Karpas-422 (cell line): Measurements from ENCODE around the gene SIGLEC15. TPM values are rescaled to one million over a fixed set of nuclear protein-coding genes. Genes with fewer than 3 reads are reported as not detected.

ENCODE experiments used
- DNase-seq: peaks from one replicate; pipeline ENCODE4 v3.0.0-alpha.2; 2015
- H2AFZ ChIP-seq: fragments of 200-600 bp; sonication (generic); 2 replicates; pipeline ENCODE4 v1.6.1; 2014; ENCODE audit warnings: antibody characterized with exemption, low read length, mixed read lengths
- H3K27ac ChIP-seq: fragments of 200-600 bp; sonication (generic); 2 replicates; pipeline ENCODE4 v1.5.1; 2014; ENCODE audit warnings: mild to moderate bottlenecking, low read length, moderate library complexity
- H3K27me3 ChIP-seq: fragments of 200-600 bp; sonication (generic); 2 replicates; pipeline ENCODE4 v1.6.1; 2014; ENCODE audit warnings: low read length, mixed read lengths
- H3K36me3 ChIP-seq: fragments of 200-600 bp; sonication (generic); 2 replicates; pipeline ENCODE4 v1.6.1; 2014; ENCODE audit warnings: low read length, mixed read lengths; ENCODE audit not compliant: insufficient read depth
- H3K4me1 ChIP-seq: fragments of 200-600 bp; sonication (generic); 2 replicates; pipeline ENCODE4 v1.6.1; 2014; ENCODE audit warnings: mild to moderate bottlenecking, low read length, mixed read lengths
- H3K4me2 ChIP-seq: fragments of 200-600 bp; sonication (generic); 2 replicates; pipeline ENCODE4 v1.6.1; 2014; ENCODE audit warnings: low read length, low read depth, mild to moderate bottlenecking; ENCODE audit not compliant: poor library complexity, severe bottlenecking
- H3K4me3 ChIP-seq: fragments of 200-600 bp; sonication (generic); 2 replicates; pipeline ENCODE4 v1.5.1; 2014; ENCODE audit warnings: mild to moderate bottlenecking, antibody characterized with exemption, low read length, mixed read lengths
- H3K79me2 ChIP-seq: fragments of 200-600 bp; sonication (generic); 2 replicates; pipeline ENCODE4 v1.6.1; 2014; ENCODE audit warnings: mild to moderate bottlenecking, low read length, mixed read lengths
- H3K9ac ChIP-seq: fragments of 200-600 bp; sonication (generic); 2 replicates; pipeline ENCODE4 v1.6.0; 2014; ENCODE audit warnings: low read length
- H3K9me2 ChIP-seq: fragments of 200-600 bp; sonication (generic), shearing (Covaris generic); replicated peaks from 2 replicates; pipeline ENCODE4 v1.6.0; 2014; ENCODE audit warnings: mild to moderate bottlenecking, low read length, moderate library complexity; ENCODE audit not compliant: insufficient read depth
- H3K9me3 ChIP-seq: fragments of 300-700, 200-600 bp; sonication (generic); 2 replicates; pipeline ENCODE4 v1.6.1; 2014; ENCODE audit warnings: low read length, mixed read lengths
- H4K20me1 ChIP-seq: fragments of 200-600 bp; sonication (generic); 2 replicates; pipeline ENCODE4 v1.6.1; 2014; ENCODE audit warnings: mild to moderate bottlenecking, antibody characterized with exemption, low read length, low read depth; ENCODE audit not compliant: insufficient read depth
- total RNA-seq: library from RNA; depleted of rRNA; stranded (reverse); fragments of >200 nt; shearing (Covaris generic); gene quantifications from 2 replicates; pipeline ENCODE4 v1.2.3, GENCODE V29; 2014; ENCODE audit warnings: low replicate concordance

Gene SIGLEC15
- total RNA-seq, 1 experiment from 2014 or later: 1.6 TPM

DNA sequence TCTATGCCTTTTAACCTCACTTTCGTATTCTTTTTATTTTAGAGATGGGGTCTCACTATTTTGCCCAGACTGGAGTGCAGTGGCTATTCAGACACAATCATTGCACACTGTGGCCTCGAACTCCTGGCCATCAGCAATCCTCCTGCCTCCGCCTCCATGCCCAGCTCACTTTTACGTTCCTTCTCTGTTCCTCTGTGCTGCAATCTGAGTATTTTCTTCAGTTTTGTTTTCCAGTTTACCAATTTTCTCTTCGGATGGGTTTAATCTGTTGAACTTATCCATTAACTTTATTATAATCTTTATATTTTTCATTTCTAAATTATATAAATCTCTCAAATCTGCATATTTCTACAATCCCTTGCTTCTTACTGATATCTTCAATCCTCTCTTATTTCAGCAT is 38.6 kb downstream of the SIGLEC15 start:
- Histone ChIP-seq H3K27me3 (no peaks in the 10 kb centered on the region), H3K9ac (no peak overlapping the region), H3K27ac (no peak overlapping the region), H3K4me2 (no peak overlapping the region), H3K9me2 (no peaks in the 10 kb centered on the region), H4K20me1 (no peaks in the 10 kb centered on the region), H3K4me3 (no peak overlapping the region), H3K9me3 (no peaks in the 10 kb centered on the region), H2AFZ (no peak overlapping the region), H3K36me3 (peaks cover 15% of the 10 kb centered on the region; the same call in 1 of the 2 replicates), H3K4me1 (no peaks in the 10 kb centered on the region), H3K79me2 (no peaks in the 10 kb centered on the region)
- no peak for DNase-seq

DNA sequence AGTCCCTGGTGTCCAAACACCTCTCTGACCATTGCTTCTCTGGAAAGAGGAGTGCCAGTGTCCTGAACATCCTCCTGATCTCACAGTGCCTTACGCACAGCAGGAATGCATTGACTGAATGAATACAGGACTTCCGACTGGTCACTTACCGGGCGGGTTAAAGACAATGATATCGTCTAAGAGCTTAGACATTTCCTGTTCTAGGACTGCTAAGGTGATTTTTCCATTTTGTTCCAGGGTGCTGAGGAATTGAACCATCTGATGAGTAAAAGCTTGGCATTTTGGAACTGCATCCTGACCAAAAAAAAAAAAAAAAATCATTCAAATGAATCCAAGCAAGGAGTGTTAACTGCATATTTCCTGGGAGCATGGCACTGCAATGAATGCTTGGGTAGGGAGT is 40.0 kb downstream of the SIGLEC15 start:
- H3K4me1 ChIP-seq: no peaks in the 10 kb centered on the region
- no peak overlapping the region for H3K4me3 ChIP-seq
- H3K27ac ChIP-seq: no peak overlapping the region
- H3K79me2 ChIP-seq: no peaks in the 10 kb centered on the region
- no peaks in the 10 kb centered on the region for H3K9me2 ChIP-seq
- DNase-seq: no peak
- H3K9me3 ChIP-seq: no peaks in the 10 kb centered on the region
- H3K27me3 ChIP-seq: no peaks in the 10 kb centered on the region
- no peak overlapping the region for H3K4me2 ChIP-seq
- peaks cover 17% of the 10 kb centered on the region; the same call in 1 of the 2 replicates for H3K36me3 ChIP-seq
- H3K9ac ChIP-seq: no peak overlapping the region
- H2AFZ ChIP-seq: no peak overlapping the region
- no peaks in the 10 kb centered on the region for H4K20me1 ChIP-seq

GRCh38 chr18:45870419-45870818 is 44.9 kb downstream of the SIGLEC15 start:
- Histone ChIP-seq H4K20me1 (no peaks in the 10 kb centered on the region), H3K79me2 (0 out of 2 replicates have a peak, but pooled peaks cover 3% of the 10 kb centered on the region), H3K36me3 (peaks cover 11% of the 10 kb centered on the region; the same call in 1 of the 2 replicates), H3K4me1 (peaks cover 16% of the 10 kb centered on the region), H3K9ac (no peak overlapping the region), H3K4me2 (no peak overlapping the region), H2AFZ (no peak overlapping the region), H3K9me3 (no peaks in the 10 kb centered on the region), H3K27ac (no peak overlapping the region), H3K9me2 (no peaks in the 10 kb centered on the region), H3K4me3 (no peak overlapping the region), H3K27me3 (no peaks in the 10 kb centered on the region)
- no peak for DNase-seq

DNA sequence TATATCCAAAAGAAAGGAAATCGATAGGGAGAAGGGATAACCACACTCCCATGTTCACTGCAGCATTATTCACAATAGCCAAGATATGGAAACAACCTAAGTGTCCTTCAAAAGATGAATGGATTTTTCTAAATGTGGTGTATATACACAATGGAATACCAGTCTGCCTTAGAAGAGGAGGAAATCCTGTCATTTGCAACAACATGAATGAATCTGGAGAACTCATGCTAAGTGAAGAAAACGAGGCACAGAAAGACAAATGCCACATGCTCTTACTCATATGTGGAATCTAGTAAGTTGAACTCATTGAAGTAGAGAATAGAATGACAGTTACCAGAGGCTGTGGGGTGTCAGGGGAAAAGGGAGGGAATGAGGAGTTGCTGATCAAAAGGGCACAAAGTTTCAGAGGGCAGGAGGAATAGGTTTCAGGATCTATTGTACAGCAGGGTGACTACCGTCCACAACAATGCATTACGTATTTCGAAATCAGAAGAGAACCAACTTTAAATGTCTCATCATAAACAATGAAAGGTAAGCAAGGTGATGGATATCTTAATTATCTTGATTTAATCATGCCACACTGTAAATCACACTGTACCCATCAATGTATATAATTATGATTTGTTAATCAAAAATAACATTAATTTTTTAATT is 46.1 kb downstream of the SIGLEC15 start:
- Histone ChIP-seq H3K36me3 (peaks cover 14% of the 10 kb centered on the region; the same call in 1 of the 2 replicates), H3K9me2 (no peaks in the 10 kb centered on the region), H3K27me3 (no peaks in the 10 kb centered on the region), H4K20me1 (no peaks in the 10 kb centered on the region), H3K9me3 (no peaks in the 10 kb centered on the region), H3K79me2 (0 out of 2 replicates have a peak, but pooled peaks cover 3% of the 10 kb centered on the region), H3K4me3 (no peak overlapping the region), H3K9ac (no peak overlapping the region), H3K4me2 (no peak overlapping the region), H2AFZ (no peak overlapping the region), H3K4me1 (peaks cover 16% of the 10 kb centered on the region), H3K27ac (no peak overlapping the region)
- DNase-seq: peak; percentile 34

- no peak overlapping the region for H3K4me3 ChIP-seq
- H3K9ac ChIP-seq: peak overlapping the region; percentile 9
- peak overlapping the region; percentile 48 for H3K4me2 ChIP-seq
Observed at GRCh38 chr18:45874491-45875184, 49.2 kb downstream of the SIGLEC15 start.

GRCh38 chr18:45876161-45876560 is 50.7 kb downstream of the SIGLEC15 start:
- no peaks in the 10 kb centered on the region for H4K20me1 ChIP-seq
- H3K27ac ChIP-seq: no peak overlapping the region
- peaks cover 19% of the 10 kb centered on the region for H3K4me1 ChIP-seq
- no peak overlapping the region for H3K4me3 ChIP-seq
- no peaks in the 10 kb centered on the region for H3K27me3 ChIP-seq
- H3K79me2 ChIP-seq: 0 out of 2 replicates have a peak, but pooled peaks cover 3% of the 10 kb centered on the region
- H3K9ac ChIP-seq: no peak overlapping the region
- no peak overlapping the region for H3K4me2 ChIP-seq
- H3K9me3 ChIP-seq: no peaks in the 10 kb centered on the region
- peaks cover 11% of the 10 kb centered on the region for H3K36me3 ChIP-seq
- no peaks in the 10 kb centered on the region for H3K9me2 ChIP-seq
- no peak for DNase-seq
- no peak overlapping the region for H2AFZ ChIP-seq

More at GRCh38 chr18:45874491-45875184, 49.2 kb downstream of the SIGLEC15 start:
- DNase-seq: peak; percentile 81
- Histone ChIP-seq H3K27me3 (no peaks in the 10 kb centered on the region), H3K27ac (peak overlapping the region; percentile 86), H3K9me2 (no peaks in the 10 kb centered on the region), H3K79me2 (0 out of 2 replicates have a peak, but pooled peaks cover 3% of the 10 kb centered on the region), H2AFZ (no peak overlapping the region), H4K20me1 (no peaks in the 10 kb centered on the region), H3K9me3 (no peaks in the 10 kb centered on the region), H3K36me3 (peaks cover 11% of the 10 kb centered on the region), H3K4me1 (peaks cover 16% of the 10 kb centered on the region)

- H2AFZ ChIP-seq: no peak overlapping the region
- no peaks in the 10 kb centered on the region for H3K27me3 ChIP-seq
- H3K4me2 ChIP-seq: no peak overlapping the region
- H3K9me3 ChIP-seq: no peaks in the 10 kb centered on the region
- no peak for DNase-seq
- H4K20me1 ChIP-seq: no peaks in the 10 kb centered on the region
- 0 out of 2 replicates have a peak, but pooled peaks cover 3% of the 10 kb centered on the region for H3K79me2 ChIP-seq
- no peak overlapping the region for H3K4me3 ChIP-seq
- H3K27ac ChIP-seq: no peak overlapping the region
- H3K36me3 ChIP-seq: peaks cover 11% of the 10 kb centered on the region
- peaks cover 19% of the 10 kb centered on the region for H3K4me1 ChIP-seq
- H3K9me2 ChIP-seq: no peaks in the 10 kb centered on the region
- no peak overlapping the region for H3K9ac ChIP-seq
Observed at GRCh38 chr18:45877403-45877802, 51.9 kb downstream of the SIGLEC15 start.
